ENCODE data around the gene VSIG8.

Gene VSIG8

DNA sequence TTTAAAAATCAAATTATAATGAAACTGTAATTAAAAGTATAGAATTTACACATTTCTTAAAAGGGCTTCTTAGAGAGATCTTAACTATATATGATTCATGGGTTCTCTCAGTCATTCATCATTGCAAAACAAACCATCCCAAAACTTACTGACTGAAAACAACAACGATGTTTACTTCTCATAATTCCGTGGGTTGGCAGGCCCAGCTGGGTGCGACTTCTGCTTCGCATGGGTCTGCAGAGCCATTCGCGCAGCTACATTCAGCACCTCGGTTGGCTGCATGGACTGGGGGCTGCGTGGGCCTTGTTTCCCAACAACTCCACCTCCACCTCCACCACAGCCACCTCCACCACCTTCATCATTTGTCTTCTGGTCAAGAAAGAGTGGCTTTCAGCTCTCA, 31.7 kb downstream of the VSIG8 start:
- H3K4me1 ChIP-seq (ENCODE audit: control insufficient read depth, insufficient read depth, low read length): no peaks in the 10 kb centered on the region
- H3K27ac ChIP-seq (ENCODE audit: low read length): no peak overlapping the region
- DNase-seq (ENCODE audit: low read depth, low spot score): no peak
- no CpG with 5 or more reads among the region's 8 CpGs for WGBS (ENCODE audit: insufficient coverage, insufficient read length)
- no peaks in the 10 kb centered on the region for H3K36me3 ChIP-seq (ENCODE audit: control insufficient read depth, insufficient read depth, low read length)
- no peaks in the 10 kb centered on the region for H3K27me3 ChIP-seq (ENCODE audit: control insufficient read depth, insufficient read depth, low read length)
- H3K9me3 ChIP-seq (ENCODE audit: control insufficient read depth, insufficient read depth, low read length): no peaks in the 10 kb centered on the region
- no peak overlapping the region for H3K4me3 ChIP-seq (ENCODE audit: low read length)

DNA sequence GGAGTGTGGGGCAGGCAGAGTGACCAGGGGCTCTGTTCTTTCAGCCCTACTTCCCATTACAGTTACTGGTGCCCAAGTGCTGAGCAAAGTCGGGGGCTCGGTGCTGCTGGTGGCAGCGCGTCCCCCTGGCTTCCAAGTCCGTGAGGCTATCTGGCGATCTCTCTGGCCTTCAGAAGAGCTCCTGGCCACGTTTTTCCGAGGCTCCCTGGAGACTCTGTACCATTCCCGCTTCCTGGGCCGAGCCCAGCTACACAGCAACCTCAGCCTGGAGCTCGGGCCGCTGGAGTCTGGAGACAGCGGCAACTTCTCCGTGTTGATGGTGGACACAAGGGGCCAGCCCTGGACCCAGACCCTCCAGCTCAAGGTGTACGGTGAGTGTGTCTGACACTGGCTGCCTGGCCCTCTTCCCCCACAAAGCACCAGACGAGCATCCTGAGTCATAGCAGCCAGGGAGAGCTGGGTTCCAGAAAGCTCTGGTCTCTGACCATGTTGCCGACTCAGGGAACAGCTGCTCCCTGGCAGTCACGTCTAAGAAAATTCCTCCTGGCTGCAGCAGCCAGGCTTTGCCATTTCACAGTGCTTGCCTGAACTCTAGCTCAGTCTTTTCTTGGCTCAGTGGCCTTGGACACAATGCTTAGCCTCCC, 32.5 kb downstream of the VSIG8 start:
- DNase-seq (ENCODE audit: low read depth, low spot score): no peak
- H3K9me3 ChIP-seq (ENCODE audit: control insufficient read depth, insufficient read depth, low read length): no peaks in the 10 kb centered on the region
- no CpG with 5 or more reads among the region's 18 CpGs for WGBS (ENCODE audit: insufficient coverage, insufficient read length)

DNA sequence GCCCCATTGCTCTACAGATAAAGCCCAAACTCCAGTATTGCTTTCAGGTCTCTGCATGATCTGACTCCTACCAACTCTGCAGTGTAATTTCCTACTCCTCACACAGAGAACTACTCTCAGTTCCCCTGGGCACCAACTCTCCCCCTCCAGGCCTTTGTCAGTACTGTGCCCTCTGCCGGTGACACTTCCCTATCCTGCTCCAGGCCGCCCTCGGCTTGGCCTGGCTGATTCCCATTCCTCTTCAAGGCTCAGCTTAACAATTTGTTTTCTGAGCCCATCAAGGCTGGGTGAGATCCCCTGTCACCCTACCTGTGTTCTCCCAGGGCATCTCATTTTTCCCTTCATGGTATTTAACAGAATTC, 33.2 kb downstream of the VSIG8 start:
- H3K27me3 ChIP-seq (ENCODE audit: control insufficient read depth, insufficient read depth, low read length): no peaks in the 10 kb centered on the region
- H3K4me1 ChIP-seq (ENCODE audit: control insufficient read depth, insufficient read depth, low read length): no peaks in the 10 kb centered on the region
- H3K27ac ChIP-seq (ENCODE audit: low read length): no peak overlapping the region
- H3K36me3 ChIP-seq (ENCODE audit: control insufficient read depth, insufficient read depth, low read length): no peaks in the 10 kb centered on the region
- H3K9me3 ChIP-seq (ENCODE audit: control insufficient read depth, insufficient read depth, low read length): no peaks in the 10 kb centered on the region
- WGBS (ENCODE audit: insufficient coverage, insufficient read length): no CpG with 5 or more reads among the region's 3 CpGs
- no peak overlapping the region for H3K4me3 ChIP-seq (ENCODE audit: low read length)
- DNase-seq (ENCODE audit: low read depth, low spot score): peak; percentile 35

More for the DNA sequence above, 32.5 kb downstream of the VSIG8 start:
- no peak overlapping the region for H3K27ac ChIP-seq (ENCODE audit: low read length)
- no peaks in the 10 kb centered on the region for H3K36me3 ChIP-seq (ENCODE audit: control insufficient read depth, insufficient read depth, low read length)
- H3K4me1 ChIP-seq (ENCODE audit: control insufficient read depth, insufficient read depth, low read length): no peaks in the 10 kb centered on the region
- H3K27me3 ChIP-seq (ENCODE audit: control insufficient read depth, insufficient read depth, low read length): no peaks in the 10 kb centered on the region
- H3K4me3 ChIP-seq (ENCODE audit: low read length): no peak overlapping the region

DNA sequence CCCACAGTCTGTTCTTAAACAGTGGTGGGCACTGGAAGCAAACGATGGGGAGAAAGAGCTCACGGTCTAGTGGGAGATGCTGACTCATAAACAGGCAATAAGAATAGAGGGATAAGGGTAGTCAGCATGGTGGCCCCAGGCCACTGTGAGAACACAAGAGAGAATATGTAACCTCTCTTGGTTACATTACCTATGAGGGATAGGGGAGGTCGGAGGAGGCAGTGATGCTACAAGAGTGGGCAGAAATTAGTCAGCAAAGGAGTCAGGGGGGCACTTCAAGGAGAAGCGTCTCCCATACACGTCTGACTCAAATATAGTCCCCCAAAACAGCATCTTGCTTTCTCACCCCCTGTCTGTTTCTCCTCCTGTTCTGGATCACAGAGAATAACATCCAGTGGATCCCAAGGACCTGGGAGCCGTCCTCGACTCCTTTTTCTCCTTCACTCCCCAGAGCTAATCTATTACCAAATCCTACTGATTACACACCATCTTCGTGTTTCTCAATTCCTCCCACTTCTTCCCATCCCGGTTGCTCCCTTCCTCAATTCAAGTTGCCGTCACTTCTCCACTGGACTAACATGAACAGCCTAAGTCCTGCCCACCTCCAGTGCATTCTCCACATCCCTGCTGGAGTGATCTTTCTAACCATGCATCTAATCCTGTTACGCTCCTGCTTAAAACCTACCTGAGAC, 33.7 kb downstream of the VSIG8 start:
- no peak for DNase-seq (ENCODE audit: low read depth, low spot score)
- no CpG with 5 or more reads among the region's 11 CpGs for WGBS (ENCODE audit: insufficient coverage, insufficient read length)
- no peak overlapping the region for H3K4me3 ChIP-seq (ENCODE audit: low read length)
- H3K27me3 ChIP-seq (ENCODE audit: control insufficient read depth, insufficient read depth, low read length): no peaks in the 10 kb centered on the region
- no peaks in the 10 kb centered on the region for H3K9me3 ChIP-seq (ENCODE audit: control insufficient read depth, insufficient read depth, low read length)
- no peak overlapping the region for H3K27ac ChIP-seq (ENCODE audit: low read length)
- H3K36me3 ChIP-seq (ENCODE audit: control insufficient read depth, insufficient read depth, low read length): no peaks in the 10 kb centered on the region
- no peaks in the 10 kb centered on the region for H3K4me1 ChIP-seq (ENCODE audit: control insufficient read depth, insufficient read depth, low read length)

DNA sequence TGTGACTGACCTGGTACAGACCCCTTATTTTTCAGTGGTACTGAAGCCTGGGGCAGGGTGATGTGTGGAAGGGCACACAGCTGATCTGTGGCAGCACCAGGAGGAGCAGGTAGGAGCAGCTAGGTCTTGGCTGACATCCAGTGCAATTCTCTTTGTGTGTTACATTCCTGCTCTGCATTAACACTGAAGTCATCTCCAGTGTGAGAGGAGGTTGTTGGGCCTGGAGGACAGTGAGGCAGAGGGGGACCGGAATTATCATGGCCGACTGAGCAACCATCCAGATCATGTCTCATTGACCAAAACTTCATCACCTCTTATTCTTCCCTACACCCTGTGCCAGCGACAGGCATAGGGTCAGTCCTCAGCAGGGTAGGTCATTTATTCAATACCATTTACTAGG, 34.3 kb downstream of the VSIG8 start:
- Histone ChIP-seq H3K4me1 (ENCODE audit: control insufficient read depth, insufficient read depth, low read length) (no peaks in the 10 kb centered on the region), H3K36me3 (ENCODE audit: control insufficient read depth, insufficient read depth, low read length) (no peaks in the 10 kb centered on the region), H3K27me3 (ENCODE audit: control insufficient read depth, insufficient read depth, low read length) (no peaks in the 10 kb centered on the region), H3K27ac (ENCODE audit: low read length) (no peak overlapping the region), H3K4me3 (ENCODE audit: low read length) (no peak overlapping the region), H3K9me3 (ENCODE audit: control insufficient read depth, insufficient read depth, low read length) (no peaks in the 10 kb centered on the region)
- no CpG with 5 or more reads among the region's 3 CpGs for WGBS (ENCODE audit: insufficient coverage, insufficient read length)
- DNase-seq (ENCODE audit: low read depth, low spot score): no peak

DNA sequence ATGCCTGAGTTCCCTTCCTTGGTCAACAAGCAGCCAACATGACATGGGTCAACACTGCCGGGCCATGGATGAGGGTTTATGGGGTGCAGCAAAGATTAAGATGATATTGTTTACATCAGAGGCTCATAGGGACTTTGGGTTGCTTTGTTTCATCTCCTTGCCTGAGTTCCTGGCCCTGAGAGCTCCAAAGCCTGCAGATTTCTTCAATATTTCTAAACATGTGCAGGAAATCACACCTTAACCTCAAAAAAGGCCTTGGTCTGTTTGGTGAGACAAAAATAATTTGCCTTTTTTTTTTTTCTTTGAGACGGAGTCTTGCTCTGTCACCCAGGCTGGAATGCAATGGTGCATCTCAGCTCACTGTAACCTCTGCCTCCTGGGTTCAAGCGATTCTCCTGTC, 34.9 kb downstream of the VSIG8 start:
- no CpG with 5 or more reads among the region's 3 CpGs for WGBS (ENCODE audit: insufficient coverage, insufficient read length)
- Histone ChIP-seq H3K27me3 (ENCODE audit: control insufficient read depth, insufficient read depth, low read length) (no peaks in the 10 kb centered on the region), H3K9me3 (ENCODE audit: control insufficient read depth, insufficient read depth, low read length) (no peaks in the 10 kb centered on the region), H3K4me3 (ENCODE audit: low read length) (no peak overlapping the region), H3K27ac (ENCODE audit: low read length) (no peak overlapping the region), H3K4me1 (ENCODE audit: control insufficient read depth, insufficient read depth, low read length) (no peaks in the 10 kb centered on the region), H3K36me3 (ENCODE audit: control insufficient read depth, insufficient read depth, low read length) (no peaks in the 10 kb centered on the region)
- DNase-seq (ENCODE audit: low read depth, low spot score): no peak

DNA sequence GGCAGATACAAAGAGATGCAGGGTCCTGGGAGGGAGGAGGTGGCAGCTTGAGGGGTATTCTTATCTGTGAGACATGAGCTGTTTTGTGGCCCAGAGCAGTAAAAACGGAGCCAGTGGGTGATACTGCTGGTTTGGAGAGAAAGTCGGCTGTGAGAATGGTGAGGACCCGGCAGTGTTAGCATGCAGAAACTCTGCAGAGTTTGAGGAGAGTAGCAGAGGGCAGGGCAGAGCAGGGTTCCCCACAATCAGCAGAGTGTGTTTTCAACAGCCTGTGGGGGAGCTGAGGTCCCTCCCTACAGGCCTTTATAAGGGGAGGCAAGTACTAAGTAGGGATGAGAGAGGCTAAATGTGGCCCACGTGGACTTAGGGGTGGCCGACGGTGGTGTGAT, 35.4 kb downstream of the VSIG8 start:
- no CpG with 5 or more reads among the region's 6 CpGs for WGBS (ENCODE audit: insufficient coverage, insufficient read length)

DNA sequence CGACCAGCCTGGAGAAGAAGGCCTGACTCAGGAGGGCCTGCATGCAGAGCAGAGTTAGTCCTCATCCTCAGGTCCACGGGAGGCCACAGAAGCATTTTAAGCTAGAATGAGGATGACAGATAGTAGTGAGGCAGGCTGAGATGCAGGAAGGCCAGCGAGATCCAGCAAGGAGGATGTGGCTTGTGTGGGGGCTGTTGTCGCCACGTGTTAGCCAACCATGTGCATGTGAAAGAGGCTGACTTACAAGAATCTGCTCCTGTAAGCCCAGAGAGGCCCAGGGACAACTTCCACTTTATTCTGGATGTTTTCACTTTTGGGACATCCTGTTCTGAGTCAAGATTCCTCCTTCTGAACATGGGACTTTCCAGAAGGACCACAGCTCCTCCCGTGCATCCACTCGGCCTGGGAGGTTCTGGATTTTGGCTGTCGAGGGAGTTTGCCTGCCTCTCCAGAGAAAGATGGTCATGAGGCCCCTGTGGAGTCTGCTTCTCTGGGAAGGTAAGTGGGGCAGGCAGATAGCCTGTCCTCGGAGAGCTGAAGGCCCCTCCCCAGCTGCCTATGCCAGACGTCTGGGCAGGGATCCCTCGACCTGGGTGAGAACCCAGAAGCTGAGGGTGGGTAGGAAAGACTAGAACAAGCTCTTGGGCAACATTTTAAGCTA, 35.9 kb downstream of the VSIG8 start, which contains the start of gene SLAMF8:
Gene SLAMF8, plus strand, starts transcription at position 433 of the 661 bp plus-strand sequence. Its CDS starts 26 bp downstream, at position 459.
- Histone ChIP-seq H3K9me3 (ENCODE audit: control insufficient read depth, insufficient read depth, low read length) (no peaks in the 10 kb centered on the region), H3K27ac (ENCODE audit: low read length) (no peak within 1 kb of the TSS), H3K36me3 (ENCODE audit: control insufficient read depth, insufficient read depth, low read length) (no peaks in the 10 kb centered on the region), H3K4me1 (ENCODE audit: control insufficient read depth, insufficient read depth, low read length) (no peaks in the 10 kb centered on the region), H3K4me3 (ENCODE audit: low read length) (no peak within 1 kb of the TSS), H3K27me3 (ENCODE audit: control insufficient read depth, insufficient read depth, low read length) (no peaks in the 10 kb centered on the region)
- WGBS (ENCODE audit: insufficient coverage, insufficient read length): no CpG with 5 or more reads among the region's 11 CpGs
- no peak for DNase-seq (ENCODE audit: low read depth, low spot score)

More for the DNA sequence above, 35.4 kb downstream of the VSIG8 start:
- H3K27me3 ChIP-seq (ENCODE audit: control insufficient read depth, insufficient read depth, low read length): no peaks in the 10 kb centered on the region
- DNase-seq (ENCODE audit: low read depth, low spot score): no peak
- no peaks in the 10 kb centered on the region for H3K4me1 ChIP-seq (ENCODE audit: control insufficient read depth, insufficient read depth, low read length)
- H3K36me3 ChIP-seq (ENCODE audit: control insufficient read depth, insufficient read depth, low read length): no peaks in the 10 kb centered on the region
- H3K4me3 ChIP-seq (ENCODE audit: low read length): no peak overlapping the region
- no peak overlapping the region for H3K27ac ChIP-seq (ENCODE audit: low read length)
- H3K9me3 ChIP-seq (ENCODE audit: control insufficient read depth, insufficient read depth, low read length): no peaks in the 10 kb centered on the region

DNA sequence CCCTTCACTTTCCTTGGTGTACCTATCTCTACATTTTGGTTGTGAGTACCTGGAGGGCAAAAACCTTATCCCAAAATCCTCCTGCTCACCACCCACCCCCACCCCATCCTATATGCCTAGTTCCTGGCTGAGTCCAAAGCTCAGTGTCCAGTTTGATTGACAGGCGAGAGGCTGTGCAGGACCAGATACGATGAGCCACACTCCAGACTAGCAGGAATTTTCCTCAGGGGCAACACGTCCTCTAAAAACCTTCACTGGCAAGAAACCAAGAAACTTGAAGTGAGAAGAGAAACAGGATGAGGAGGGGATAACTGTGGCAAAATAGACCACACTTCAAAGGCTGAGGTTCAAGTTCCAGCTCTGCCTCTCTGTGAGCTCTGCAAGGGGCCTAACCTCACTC, 36.9 kb downstream of the VSIG8 start:
- Histone ChIP-seq H3K9me3 (ENCODE audit: control insufficient read depth, insufficient read depth, low read length) (no peaks in the 10 kb centered on the region), H3K36me3 (ENCODE audit: control insufficient read depth, insufficient read depth, low read length) (no peaks in the 10 kb centered on the region), H3K27me3 (ENCODE audit: control insufficient read depth, insufficient read depth, low read length) (no peaks in the 10 kb centered on the region), H3K27ac (ENCODE audit: low read length) (no peak overlapping the region), H3K4me3 (ENCODE audit: low read length) (no peak overlapping the region), H3K4me1 (ENCODE audit: control insufficient read depth, insufficient read depth, low read length) (no peaks in the 10 kb centered on the region)
- WGBS (ENCODE audit: insufficient coverage, insufficient read length): no CpG with 5 or more reads among the region's 3 CpGs
- no peak for DNase-seq (ENCODE audit: low read depth, low spot score)

DNA sequence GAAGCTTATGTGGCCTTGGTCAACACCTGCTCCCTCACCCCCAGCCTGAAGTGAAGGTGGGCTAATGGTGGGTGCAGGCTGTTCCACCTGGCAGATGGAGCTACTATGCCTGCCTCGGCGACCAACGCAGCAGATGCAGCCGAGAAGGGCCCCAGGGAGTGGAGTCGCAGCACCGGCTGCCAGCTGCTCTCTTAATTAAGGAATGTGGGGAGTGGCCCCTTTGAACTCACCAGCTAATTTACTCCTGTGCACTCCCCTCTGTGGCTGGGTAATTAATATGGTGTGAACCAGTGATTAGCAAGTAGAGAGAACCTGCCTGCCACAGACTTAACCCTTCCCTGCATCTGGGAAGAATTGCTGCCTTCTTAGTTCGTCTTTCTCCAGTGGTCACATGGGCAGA, 39.1 kb downstream of the VSIG8 start:
- WGBS (ENCODE audit: insufficient coverage, insufficient read length): no CpG with 5 or more reads among the region's 7 CpGs
- Histone ChIP-seq H3K27me3 (ENCODE audit: control insufficient read depth, insufficient read depth, low read length) (no peaks in the 10 kb centered on the region), H3K4me1 (ENCODE audit: control insufficient read depth, insufficient read depth, low read length) (no peaks in the 10 kb centered on the region), H3K27ac (ENCODE audit: low read length) (no peak overlapping the region), H3K4me3 (ENCODE audit: low read length) (no peak overlapping the region), H3K36me3 (ENCODE audit: control insufficient read depth, insufficient read depth, low read length) (no peaks in the 10 kb centered on the region), H3K9me3 (ENCODE audit: control insufficient read depth, insufficient read depth, low read length) (no peaks in the 10 kb centered on the region)
- no peak for DNase-seq (ENCODE audit: low read depth, low spot score)

Measured in iPS DF 6.9 (cell line).